Measurements from ENCODE around the gene LAMC1. TPM values are rescaled to one million over a fixed set of nuclear protein-coding genes. Genes with fewer than 3 reads are reported as not detected.

Gene LAMC1
- total RNA-seq, 1 experiment from 2014 or later = 138 TPM

DNA sequence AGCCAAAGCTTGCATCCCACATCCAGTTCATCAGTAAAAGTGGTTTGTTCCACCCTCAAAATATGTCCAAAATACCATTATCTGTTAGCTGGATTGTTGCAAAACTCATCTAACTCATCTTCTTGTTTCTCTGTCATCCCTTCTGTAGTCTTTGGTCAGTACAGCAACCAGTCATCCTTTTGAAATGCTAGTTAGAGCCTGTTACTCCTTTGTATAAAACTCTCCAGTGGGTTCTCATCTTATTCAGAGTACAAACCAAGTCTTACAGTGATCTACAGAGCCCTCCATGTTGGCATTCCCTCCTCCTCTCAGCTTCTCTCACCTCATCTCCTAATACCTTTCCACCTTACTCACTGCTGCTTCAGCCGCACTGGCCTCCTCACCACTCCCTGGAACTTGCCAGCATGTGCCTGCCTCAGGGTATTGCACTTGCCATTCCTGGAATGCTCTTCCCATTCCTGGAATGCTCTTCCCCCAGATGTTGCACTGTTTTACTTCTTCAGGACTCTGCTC is 70.6 kb downstream of the LAMC1 start:
- peak; percentile 64 for DNase-seq (ENCODE audit: low read depth)

DNA sequence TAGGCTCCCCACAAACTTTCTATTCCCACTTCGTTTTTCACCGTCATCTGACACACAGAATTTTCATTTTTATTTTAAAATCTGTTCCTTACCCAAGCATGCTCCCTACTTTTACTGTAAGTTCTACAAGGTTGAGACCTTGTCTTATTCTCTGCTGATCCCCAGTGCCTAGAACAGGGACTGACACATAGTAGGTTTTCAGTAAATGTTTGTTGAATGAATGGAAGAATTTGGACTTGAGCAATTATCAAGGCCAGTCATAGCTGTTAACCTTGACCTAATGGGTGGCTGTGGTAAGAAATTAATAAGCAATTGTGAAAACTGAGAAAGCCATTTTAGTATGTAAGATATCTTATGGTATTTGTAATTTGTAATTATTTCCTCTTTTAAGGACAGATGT is 71.1 kb downstream of the LAMC1 start:
- in situ Hi-C loops (cut with HindIII; ENCODE audit: low pct_unique_long_range_greater_than_20kb, low sequenced_read_pairs) = no loop called here
- no peak for DNase-seq (ENCODE audit: low read depth)

More for the DNA sequence above, 70.6 kb downstream of the LAMC1 start:
- in situ Hi-C loops (cut with HindIII; ENCODE audit: low pct_unique_long_range_greater_than_20kb, low sequenced_read_pairs) = no loop called here

DNA sequence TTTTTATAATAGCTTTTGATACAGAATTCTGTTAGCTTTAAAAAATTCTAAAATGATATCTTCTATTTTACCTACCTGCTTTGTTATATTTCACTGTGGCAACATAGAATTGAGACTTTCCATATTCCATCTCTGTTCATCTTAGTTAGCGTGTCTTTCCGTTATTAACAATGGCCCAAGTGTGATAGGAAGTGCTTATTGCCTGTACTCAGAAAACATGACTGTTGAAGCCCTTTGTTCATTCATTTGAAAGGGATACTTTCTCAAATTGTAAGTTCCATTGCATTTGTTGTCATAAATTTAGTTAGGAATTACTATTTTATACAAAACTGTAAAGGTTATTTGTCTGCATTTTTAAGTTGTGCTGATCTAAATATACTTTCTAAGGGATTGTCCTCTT is 73.1 kb downstream of the LAMC1 start:
- in situ Hi-C loops (cut with HindIII; ENCODE audit: low pct_unique_long_range_greater_than_20kb, low sequenced_read_pairs) = no loop called here
- no peak for DNase-seq (ENCODE audit: low read depth)

DNA sequence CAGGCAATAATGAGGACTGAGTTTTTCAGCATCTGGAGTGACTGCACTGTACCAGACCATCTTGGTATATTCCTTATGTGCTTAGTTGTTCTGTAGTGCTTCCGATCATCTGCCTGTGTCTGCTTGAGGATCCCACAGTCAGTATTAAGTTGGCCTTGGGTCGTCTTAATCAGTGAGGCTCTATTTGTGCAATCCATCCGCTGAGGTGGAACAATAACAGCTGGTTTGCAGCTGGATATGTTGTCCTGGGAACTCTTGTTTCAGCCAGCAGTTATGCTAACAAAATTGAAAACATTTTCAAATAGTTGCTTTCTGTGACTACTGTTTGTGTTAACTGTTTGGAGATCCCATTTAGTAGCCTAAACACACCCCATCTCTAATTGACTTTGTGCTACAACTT is 73.7 kb downstream of the LAMC1 start:
- in situ Hi-C loops (cut with HindIII; ENCODE audit: low pct_unique_long_range_greater_than_20kb, low sequenced_read_pairs) = no loop called here
- DNase-seq (ENCODE audit: low read depth) = peak; percentile 16

DNA sequence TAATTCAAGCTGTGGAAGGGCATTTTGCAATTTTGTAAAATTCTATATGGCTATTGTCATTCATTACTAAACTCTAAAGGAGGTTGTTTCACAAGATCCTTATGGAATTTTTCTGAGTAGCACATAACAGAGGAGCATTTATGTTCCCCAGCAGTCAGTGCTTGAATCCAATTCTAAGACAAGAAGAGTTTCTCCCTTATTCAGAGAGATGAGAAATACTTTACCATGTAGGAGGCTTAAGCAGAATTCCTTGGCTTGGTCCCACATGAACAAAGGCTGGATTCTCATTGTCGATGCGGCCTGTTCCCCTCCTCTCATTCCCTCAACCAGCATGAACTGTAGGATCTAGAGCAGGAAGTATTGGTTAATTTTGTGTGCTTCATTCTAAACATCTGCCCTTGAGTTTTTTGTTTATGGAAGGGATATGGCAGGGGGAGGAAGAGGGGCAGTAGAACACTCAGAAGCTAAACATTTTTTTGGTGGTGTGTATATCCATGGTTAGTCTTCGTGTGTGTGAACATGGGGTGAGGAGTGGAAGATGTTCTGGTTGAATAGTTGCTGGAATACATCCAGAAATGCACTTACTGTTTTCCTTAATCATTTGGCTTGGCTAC is 74.3 kb downstream of the LAMC1 start:
- in situ Hi-C loops (cut with HindIII; ENCODE audit: low pct_unique_long_range_greater_than_20kb, low sequenced_read_pairs) = no loop called here
- peak; percentile 91 for DNase-seq (ENCODE audit: low read depth)

DNA sequence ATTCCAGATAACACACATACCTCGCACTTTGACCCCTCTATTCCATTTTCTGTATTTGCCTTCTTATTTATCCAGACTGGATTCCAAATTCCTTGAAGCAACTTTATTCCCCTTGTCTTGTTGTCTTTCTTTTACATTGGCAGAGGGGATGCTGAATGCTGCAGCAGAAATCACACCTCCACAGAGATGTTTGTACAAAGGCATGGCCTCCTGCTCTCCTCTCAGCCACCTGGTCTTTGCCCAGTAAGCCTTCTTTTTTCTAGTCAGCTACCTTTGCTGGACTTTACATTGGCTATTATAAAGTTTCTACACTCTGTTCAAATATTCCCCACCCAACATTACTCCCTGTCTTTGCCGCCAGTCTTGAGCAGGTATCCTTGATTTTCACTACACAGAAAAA is 75.1 kb downstream of the LAMC1 start:
- in situ Hi-C loops (cut with HindIII; ENCODE audit: low pct_unique_long_range_greater_than_20kb, low sequenced_read_pairs) = no loop called here
- no peak for DNase-seq (ENCODE audit: low read depth)

DNA sequence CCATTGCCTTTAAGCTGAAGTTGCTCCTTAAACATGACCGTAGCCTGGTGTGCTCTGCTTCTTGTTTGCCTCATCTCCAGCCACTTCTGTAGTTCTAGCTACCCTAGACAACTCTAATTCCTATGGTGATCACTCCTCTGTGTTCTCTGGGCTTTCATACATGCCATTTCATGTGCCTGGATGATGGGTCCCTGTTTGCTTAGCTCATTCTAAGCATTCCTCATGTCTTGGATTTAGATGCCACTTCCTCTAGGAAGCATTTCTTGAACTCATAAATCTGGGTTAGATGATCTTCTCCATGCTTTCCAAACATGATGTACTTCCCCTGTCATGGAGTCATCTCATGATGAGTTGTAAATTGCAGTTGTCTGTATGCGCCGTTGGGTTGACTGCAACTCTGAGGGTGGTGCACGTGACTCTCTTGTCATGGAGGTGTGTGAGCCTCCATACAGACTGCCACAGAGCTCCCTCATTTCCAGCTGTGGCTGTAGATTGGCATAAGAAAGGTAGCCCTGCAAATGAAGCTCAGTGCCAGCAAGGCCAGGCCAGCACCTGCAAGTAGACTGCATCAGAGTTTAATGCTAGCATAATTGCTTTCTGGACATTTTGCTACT is 77.2 kb downstream of the LAMC1 start:
- in situ Hi-C loops (cut with HindIII; ENCODE audit: low pct_unique_long_range_greater_than_20kb, low sequenced_read_pairs) = no loop called here
- no peak for DNase-seq (ENCODE audit: low read depth)

DNA sequence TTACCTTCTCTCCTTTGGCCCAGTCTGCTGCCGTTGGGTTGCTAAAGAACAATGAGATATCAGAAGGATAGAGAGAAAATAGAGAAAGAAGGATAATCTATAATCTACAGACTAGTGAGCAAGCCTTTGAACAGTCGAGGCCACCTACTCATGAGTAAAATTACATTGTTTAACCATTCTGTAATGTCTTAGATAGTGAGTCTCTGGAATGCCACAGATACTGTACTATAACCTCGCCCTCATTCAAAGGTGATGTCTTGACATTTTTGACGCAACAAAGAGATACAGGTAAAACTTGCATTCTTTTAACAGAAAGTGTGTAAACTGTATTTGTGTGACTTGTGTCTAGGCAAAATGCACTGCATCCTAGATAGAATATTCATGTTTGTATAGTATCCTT is 77.9 kb downstream of the LAMC1 start:
- in situ Hi-C loops (cut with HindIII; ENCODE audit: low pct_unique_long_range_greater_than_20kb, low sequenced_read_pairs) = no loop called here
- no peak for DNase-seq (ENCODE audit: low read depth)

DNA sequence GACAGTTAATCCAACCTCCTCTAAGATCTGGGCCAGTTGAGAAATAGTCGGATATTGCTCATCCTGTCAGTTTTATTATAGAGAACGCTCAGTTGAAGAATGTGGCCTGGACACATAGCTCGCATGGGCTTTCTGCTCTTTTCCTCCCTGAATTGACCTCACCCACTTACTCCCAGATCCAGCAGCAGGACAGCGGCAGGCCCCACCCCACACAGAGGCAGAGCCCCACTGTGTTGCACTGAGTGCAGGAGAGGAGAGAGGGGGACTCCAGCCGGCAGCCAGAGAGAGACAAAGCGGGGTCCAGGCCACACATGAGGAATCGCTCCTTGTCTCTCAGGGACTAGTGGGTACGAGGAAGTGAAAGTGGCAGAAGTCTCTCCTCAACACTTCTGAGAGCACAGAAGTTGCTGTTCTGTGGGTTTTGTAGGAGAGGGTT is 78.6 kb downstream of the LAMC1 start:
- in situ Hi-C loops (cut with HindIII; ENCODE audit: low pct_unique_long_range_greater_than_20kb, low sequenced_read_pairs) = no loop called here
- DNase-seq (ENCODE audit: low read depth) = no peak

DNA sequence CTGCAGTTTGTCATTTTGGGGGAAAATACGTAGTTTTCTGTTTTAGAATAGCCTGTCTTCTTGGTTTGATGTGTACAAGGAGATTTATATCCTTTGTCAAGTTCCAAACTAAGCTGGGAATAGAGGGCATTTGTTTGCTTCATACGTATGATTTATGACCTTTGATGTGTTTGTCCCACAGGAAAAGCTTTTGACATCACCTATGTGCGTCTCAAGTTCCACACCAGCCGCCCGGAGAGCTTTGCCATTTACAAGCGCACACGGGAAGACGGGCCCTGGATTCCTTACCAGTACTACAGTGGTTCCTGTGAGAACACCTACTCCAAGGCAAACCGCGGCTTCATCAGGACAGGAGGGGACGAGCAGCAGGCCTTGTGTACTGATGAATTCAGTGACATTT is 79.9 kb downstream of the LAMC1 start:
- no peak for DNase-seq (ENCODE audit: low read depth)
- in situ Hi-C loops (cut with HindIII; ENCODE audit: low pct_unique_long_range_greater_than_20kb, low sequenced_read_pairs) = no loop called here

DNA sequence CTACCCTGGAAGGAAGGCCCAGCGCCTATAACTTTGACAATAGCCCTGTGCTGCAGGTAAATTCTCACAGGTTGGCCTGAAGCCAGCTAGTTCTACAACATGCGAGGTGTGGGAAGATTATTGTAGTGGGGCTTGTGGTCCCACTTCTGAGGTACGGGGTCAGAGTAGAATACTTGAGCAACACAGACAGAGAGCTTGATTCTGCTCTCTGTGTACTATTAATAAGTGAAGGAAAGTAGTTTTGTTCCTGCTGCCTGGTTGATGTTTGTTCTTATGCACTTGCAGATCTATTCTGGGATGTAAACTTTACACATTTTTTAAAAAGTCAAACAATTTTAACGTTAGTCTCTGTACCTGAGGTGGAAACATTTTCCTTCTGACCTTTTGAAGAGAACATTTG is 80.4 kb downstream of the LAMC1 start:
- DNase-seq (ENCODE audit: low read depth) = no peak
- in situ Hi-C loops (cut with HindIII; ENCODE audit: low pct_unique_long_range_greater_than_20kb, low sequenced_read_pairs) = no loop called here

DNA sequence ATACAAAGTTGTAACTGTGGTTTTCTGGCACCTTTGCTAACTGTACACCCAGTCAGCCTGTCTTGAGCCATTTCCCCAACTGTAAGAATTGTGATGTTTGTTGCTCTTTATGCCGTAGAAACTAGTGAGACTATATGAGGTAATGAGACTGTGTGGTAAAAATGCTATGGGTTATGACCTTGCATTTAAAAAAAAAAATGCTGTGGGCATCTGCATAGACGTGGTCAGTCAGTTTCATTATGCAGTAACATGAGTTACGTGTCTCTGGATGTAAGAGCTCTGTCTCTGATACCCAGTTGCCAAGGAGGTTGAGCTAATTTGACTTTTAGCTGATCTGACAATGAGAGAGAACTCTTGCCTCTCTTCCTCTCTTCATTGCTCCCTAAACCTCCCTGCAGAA is 82.2 kb downstream of the LAMC1 start:
- in situ Hi-C loops (cut with HindIII; ENCODE audit: low pct_unique_long_range_greater_than_20kb, low sequenced_read_pairs) = no loop called here
- no peak for DNase-seq (ENCODE audit: low read depth)

DNA sequence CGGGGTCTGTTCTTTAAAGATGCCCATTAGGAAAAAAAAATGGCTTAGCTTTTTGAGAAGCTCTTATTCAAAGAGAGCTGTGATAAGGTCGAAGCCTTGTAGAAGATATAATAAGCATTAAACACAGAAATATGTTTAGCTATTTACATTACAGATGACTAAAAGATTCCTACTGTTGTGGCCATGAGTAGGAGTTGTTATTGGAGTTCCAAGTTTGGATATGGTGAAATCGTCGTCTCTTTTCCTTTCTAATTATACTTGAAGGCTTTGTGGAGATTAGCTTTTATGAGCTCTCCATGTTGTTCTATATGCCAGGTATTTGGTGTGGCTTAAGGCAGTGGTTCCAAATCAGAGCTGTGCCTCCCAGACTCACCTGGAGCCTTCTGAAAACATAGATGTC is 82.9 kb downstream of the LAMC1 start:
- no peak for DNase-seq (ENCODE audit: low read depth)
- in situ Hi-C loops (cut with HindIII; ENCODE audit: low pct_unique_long_range_greater_than_20kb, low sequenced_read_pairs) = no loop called here

DNA sequence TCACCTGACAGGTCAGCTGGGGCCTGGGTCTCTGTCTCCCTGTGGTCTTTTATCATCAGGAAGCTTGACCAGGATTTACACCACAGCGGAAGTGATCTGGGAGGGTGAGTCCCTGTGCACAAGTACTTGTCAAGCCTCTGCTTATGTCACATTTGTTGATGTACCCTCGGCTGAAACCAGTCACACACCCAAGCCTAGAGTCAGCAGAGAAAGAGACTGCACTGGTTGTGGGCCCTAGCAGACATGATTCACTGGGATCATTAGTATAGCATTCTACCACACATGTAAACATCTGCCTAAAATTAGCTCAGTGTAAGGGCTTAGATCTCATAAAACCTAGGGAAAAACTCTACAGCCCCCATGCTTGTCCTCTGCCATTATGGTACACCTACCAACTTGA is 83.5 kb downstream of the LAMC1 start:
- no peak for DNase-seq (ENCODE audit: low read depth)
- in situ Hi-C loops (cut with HindIII; ENCODE audit: low pct_unique_long_range_greater_than_20kb, low sequenced_read_pairs) = no loop called here

DNA sequence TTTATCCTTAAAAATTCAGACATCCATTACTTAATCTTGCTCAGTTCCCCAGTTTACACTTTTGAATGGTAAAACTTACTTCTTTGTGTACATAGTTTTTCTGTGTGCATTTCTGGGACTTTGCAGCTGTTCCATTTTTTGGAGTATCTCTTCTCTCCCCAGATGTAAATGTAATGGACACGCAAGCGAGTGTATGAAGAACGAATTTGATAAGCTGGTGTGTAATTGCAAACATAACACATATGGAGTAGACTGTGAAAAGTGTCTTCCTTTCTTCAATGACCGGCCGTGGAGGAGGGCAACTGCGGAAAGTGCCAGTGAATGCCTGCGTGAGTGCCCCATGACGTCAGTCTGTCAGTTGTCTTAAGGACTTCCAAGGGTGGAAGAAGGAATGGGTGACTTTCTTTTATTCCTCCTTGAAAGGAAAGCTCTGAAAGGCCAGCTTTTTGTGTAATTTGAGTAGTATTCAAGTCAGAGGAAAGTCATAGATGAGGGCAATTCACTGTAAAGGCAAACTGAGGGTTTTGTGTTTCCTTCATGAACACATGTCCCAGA is 87.2 kb downstream of the LAMC1 start:
- in situ Hi-C loops (cut with HindIII; ENCODE audit: low pct_unique_long_range_greater_than_20kb, low sequenced_read_pairs) = no loop called here

DNA sequence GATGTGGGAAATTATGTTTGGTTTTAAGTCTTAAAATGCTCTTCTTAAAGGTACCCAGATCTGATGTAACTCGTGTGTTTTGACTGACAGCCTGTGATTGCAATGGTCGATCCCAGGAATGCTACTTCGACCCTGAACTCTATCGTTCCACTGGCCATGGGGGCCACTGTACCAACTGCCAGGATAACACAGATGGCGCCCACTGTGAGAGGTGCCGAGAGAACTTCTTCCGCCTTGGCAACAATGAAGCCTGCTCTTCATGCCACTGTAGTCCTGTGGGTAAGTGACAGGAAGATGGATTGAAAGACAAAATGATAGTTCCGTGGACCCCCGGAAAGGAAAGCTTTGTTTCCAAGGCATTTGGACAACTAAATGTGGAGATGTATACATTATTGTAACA is 91.2 kb downstream of the LAMC1 start:
- in situ Hi-C loops (cut with HindIII; ENCODE audit: low pct_unique_long_range_greater_than_20kb, low sequenced_read_pairs) = no loop called here

More for the DNA sequence above, 87.2 kb downstream of the LAMC1 start:
- no peak for DNase-seq (ENCODE audit: low read depth)

DNA sequence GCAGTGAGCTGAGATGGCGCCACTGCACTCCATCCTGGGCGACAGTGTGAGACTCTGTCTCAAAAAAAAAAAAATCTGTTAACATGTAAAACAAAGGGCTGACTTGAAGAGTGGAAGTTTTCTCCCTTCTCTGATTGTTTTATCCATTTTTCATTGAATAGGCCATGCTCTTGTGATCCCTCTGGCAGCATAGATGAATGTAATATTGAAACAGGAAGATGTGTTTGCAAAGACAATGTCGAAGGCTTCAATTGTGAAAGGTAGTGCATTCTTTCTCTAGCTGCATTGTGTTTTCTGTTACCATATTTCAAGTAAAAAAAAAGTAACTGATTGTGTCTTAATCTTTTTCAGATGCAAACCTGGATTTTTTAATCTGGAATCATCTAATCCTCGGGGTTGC is 93.2 kb downstream of the LAMC1 start:
- no peak for DNase-seq (ENCODE audit: low read depth)
- in situ Hi-C loops (cut with HindIII; ENCODE audit: low pct_unique_long_range_greater_than_20kb, low sequenced_read_pairs) = no loop called here

More for the DNA sequence above, 91.2 kb downstream of the LAMC1 start:
- DNase-seq (ENCODE audit: low read depth) = no peak

DNA sequence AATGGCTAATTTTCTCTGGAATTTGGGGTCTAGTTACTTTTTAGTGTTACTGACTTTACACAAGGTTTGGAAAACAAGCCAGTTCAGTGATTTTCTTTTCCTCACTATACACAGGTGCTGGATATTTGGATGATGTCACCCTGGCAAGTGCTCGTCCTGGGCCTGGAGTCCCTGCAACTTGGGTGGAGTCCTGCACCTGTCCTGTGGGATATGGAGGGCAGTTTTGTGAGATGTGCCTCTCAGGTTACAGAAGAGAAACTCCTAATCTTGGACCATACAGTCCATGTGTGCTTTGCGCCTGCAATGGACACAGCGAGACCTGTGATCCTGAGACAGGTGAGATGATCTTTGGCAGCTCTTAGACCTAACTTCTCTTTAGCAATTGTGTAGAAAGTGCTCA is 98.4 kb downstream of the LAMC1 start:
- in situ Hi-C loops (cut with HindIII; ENCODE audit: low pct_unique_long_range_greater_than_20kb, low sequenced_read_pairs) = no loop called here
- no peak for DNase-seq (ENCODE audit: low read depth)

DNA sequence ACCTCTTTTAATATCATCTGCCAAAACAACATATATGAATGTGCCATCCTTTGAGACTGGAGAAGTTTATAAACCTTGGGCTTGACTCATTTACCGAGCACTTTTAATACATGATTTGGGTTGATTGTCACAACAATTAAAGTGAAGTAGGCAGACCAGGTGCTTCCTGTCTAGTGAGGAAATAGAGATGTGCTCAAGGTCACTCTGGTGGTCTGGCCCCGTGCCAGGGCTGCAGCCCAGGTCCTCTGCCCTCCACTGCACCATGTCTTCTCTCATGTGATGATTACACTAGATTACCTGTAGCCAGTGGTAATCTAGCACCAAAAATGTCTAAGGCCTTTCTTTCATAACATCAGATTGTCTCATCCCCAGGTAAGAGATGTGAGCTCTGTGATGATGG is 101.0 kb downstream of the LAMC1 start:
- no peak for DNase-seq (ENCODE audit: low read depth)
- in situ Hi-C loops (cut with HindIII; ENCODE audit: low pct_unique_long_range_greater_than_20kb, low sequenced_read_pairs) = no loop called here

Data from Caki2 (cell line).